Astrocyte (in vitro differentiated cells and primary cell): ENCODE data around the gene KCNH8.

Experiments
- CTCF ChIP-seq: IDR thresholded peaks from 2 replicates; pipeline ENCODE4 v1.5.1; 2011; ENCODE audit warnings: low read depth, mild to moderate bottlenecking, inconsistent platforms, low read length, moderate library complexity; ENCODE audit not compliant: insufficient read depth
- EZH2 ChIP-seq: IDR thresholded peaks from 2 replicates; pipeline ENCODE4 v1.6.1; 2012; ENCODE audit warnings: mild to moderate bottlenecking, low read length, inconsistent platforms; ENCODE audit not compliant: insufficient read depth

DNA sequence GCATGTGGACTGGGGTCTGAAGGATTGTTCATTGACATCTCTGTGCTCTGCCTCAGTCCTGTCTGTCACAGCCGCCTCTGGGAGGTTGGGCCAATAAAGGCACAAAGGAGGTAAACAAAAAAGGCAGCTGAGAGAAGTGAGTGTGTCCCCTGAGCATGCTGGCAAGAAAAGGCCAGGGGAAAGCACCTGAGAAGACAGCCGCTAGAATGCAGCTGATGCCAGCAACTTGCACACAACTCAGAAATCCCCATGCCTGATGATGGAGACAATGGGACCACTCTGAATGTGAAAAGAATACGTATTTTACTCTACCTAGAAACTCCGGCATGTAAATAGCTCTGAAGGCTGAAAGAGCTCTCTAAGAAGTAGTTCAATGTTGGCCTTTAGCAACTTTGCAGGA is 118.7 kb downstream of the KCNH8 start:
- TF ChIP-seq EZH2 (no peak), CTCF (no peak)
